Heart left ventricle (tissue), 13 donors: ENCODE results near the gene RELT.

Experiments used
- POLR2A ChIP-seq, 2 donors: fragments of 450-650 bp; IDR thresholded peaks; one replicate each; pipeline ENCODE4 v1.6.1; 2017; ENCODE audit warnings: antibody characterized with exemption in 2 of 2, mild to moderate bottlenecking in 2 of 2, moderate library complexity in 2 of 2
- TF ChIP-seq, protein P1 (sequence below), 12 donors: fragments of 200-600 bp; sonication (generic) in 4 of 12; IDR thresholded peaks; one replicate each; pipeline versions ENCODE4 v1.5.0 to v1.8.0; 2018 to 2022; ENCODE audit warnings: antibody characterized with exemption in 12 of 12, mild to moderate bottlenecking in 5 of 12
- donor health status: ischemic (EF 13 %, LVEDD 7.1; RV severe dilation, severe dysfunction).
- donor health status: DM: no; HTN: yes; CAD: no.
- donor health status: DM: no; HTN: no; CAD: no.
- donor health status: ischemic (EF 25% LVEDD 6.9; RV normal size, moderate dysfunction).
- donor health status: ischemic (EF 25% LVEDD 5.7; RV mildly dilated, moderate dysfunction).
- donor health status: ischemic (EF 35%, LVEDD 5.7; RV mildly dilated, moderate dysfunction).
- donor health status: nonischemic (EF 11% LVEDD 7.7; RV severe dilation, severe dysfunction).
- donor health status: DM: yes; HTN: yes; CAD: no.
- donor health status: PGD.
- donor health status: ischemic (EF 29% LVEDD 5.4; RV normal size, mild dysfunction).
- donor health status: nonischemic (EF 23%, LVEDD 6.1; RV moderate dilation, normal function).

GRCh38 chr11:73333640-73334383, 42.4 kb upstream of the RELT start:
- TF ChIP-seq, protein P1, sequence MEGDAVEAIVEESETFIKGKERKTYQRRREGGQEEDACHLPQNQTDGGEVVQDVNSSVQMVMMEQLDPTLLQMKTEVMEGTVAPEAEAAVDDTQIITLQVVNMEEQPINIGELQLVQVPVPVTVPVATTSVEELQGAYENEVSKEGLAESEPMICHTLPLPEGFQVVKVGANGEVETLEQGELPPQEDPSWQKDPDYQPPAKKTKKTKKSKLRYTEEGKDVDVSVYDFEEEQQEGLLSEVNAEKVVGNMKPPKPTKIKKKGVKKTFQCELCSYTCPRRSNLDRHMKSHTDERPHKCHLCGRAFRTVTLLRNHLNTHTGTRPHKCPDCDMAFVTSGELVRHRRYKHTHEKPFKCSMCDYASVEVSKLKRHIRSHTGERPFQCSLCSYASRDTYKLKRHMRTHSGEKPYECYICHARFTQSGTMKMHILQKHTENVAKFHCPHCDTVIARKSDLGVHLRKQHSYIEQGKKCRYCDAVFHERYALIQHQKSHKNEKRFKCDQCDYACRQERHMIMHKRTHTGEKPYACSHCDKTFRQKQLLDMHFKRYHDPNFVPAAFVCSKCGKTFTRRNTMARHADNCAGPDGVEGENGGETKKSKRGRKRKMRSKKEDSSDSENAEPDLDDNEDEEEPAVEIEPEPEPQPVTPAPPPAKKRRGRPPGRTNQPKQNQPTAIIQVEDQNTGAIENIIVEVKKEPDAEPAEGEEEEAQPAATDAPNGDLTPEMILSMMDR (IDR thresholded peaks at IDR 0.05): no peak
- no peak for TF ChIP-seq POLR2A (IDR thresholded peaks at IDR 0.05)
